Kidney (tissue), 14 donors: ENCODE measurements around the gene HRH3. TPM values are rescaled to one million over a fixed set of nuclear protein-coding genes. Genes with fewer than 3 reads are reported as not detected.

Source experiments
- DNase-seq, 5 donors: peaks; one replicate each; pipeline ENCODE4 v3.0.0-alpha.2; 2013 to 2020
- FAIRE-seq: peaks from 2 replicates; lab custom pipeline; 2012; peaks lifted over from hg19 to GRCh38; lab: Jason Lieb, UNC
- H3K27ac ChIP-seq, 2 donors: one replicate each; pipeline ENCODE4 v1.7.0; 2013; ENCODE audit warnings: low read depth in 2 of 2, low read length in 2 of 2, inconsistent platforms in 1 of 2
- H3K27me3 ChIP-seq: one replicate; pipeline ENCODE4 v1.7.1; 2013; ENCODE audit warnings: low read length, inconsistent platforms; ENCODE audit not compliant: control insufficient read depth, insufficient read depth
- H3K36me3 ChIP-seq, 3 donors: one replicate each; pipeline versions ENCODE4 v1.7.0 to v1.7.1; 2013; ENCODE audit warnings: low read length in 3 of 3, control low read depth in 1 of 3, inconsistent platforms in 1 of 3; ENCODE audit not compliant: insufficient read depth in 3 of 3, control insufficient read depth in 2 of 3
- H3K4me1 ChIP-seq, 3 donors: one replicate each; pipeline versions ENCODE4 v1.7.0 to v1.7.1; 2013; ENCODE audit warnings: low read length in 3 of 3, inconsistent platforms in 1 of 3, low read depth in 1 of 3; ENCODE audit not compliant: control insufficient read depth in 2 of 3, insufficient read depth in 2 of 3
- H3K4me3 ChIP-seq, 3 donors: one replicate each; pipeline versions ENCODE4 v1.7.0 to v1.8.1; 2013; ENCODE audit warnings: low read length in 3 of 3, control low read depth in 1 of 3, inconsistent platforms in 1 of 3
- H3K9ac ChIP-seq, 3 donors: one replicate each; pipeline versions ENCODE4 v1.7.0 to v1.7.1; 2013; ENCODE audit warnings: low read length in 3 of 3, control low read depth in 1 of 3, inconsistent platforms in 1 of 3
- H3K9me3 ChIP-seq, 3 donors: one replicate each; pipeline versions ENCODE4 v1.7.0 to v1.7.1; 2013; ENCODE audit warnings: low read length in 3 of 3, control low read depth in 1 of 3, inconsistent platforms in 1 of 3; ENCODE audit not compliant: control insufficient read depth in 2 of 3, insufficient read depth in 1 of 3
- intact Hi-C: fragments of 100-400 bp; cut with DNase I; formaldehyde crosslinking; loops from one replicate; pipeline ENCODE4 v1.11.1; 2022
- polyA plus RNA-seq: library from polyadenylated mRNA; stranded (reverse); fragments of 350-450 nt; fragmentation: Illumina TruSeq; extraction: RNeasy Lipid Tissue Mini Kit (QIAGEN cat#74804); gene quantifications from one replicate; pipeline ENCODE4 v1.2.3, GENCODE V29; 2014; ENCODE audit warnings: low read depth, low replicate concordance; ENCODE audit not compliant: insufficient read depth
- total RNA-seq: library from RNA; stranded (reverse); fragmentation: NEBNext Ultra II Directional; extraction: Animal tissue kit (Norgen Biotek cat#: 25700); gene quantifications from one replicate; pipeline ENCODE4 v1.2.1, GENCODE V29; 2021
- TF ChIP-seq, protein P1 (sequence below): IDR thresholded peaks from 3 replicates; pipeline ENCODE4 v1.5.1; 2012; ENCODE audit warnings: mild to moderate bottlenecking, moderate library complexity, borderline replicate concordance; ENCODE audit not compliant: insufficient read depth; ENCODE audit errors: extremely low read depth
- donor health status: control.
- donor health status: control.
- donor health status: control.
- donor health status: control.
- donor health status: control.
- donor health status: DM: yes; HTN: yes; CAD: no.
- donor health status: Normal renal cell carcinoma (clear cell type).

The HRH3 gene
- total and polyA plus RNA-seq, 2 donors from 2014 or later = not detected

- Histone ChIP-seq H3K9ac (no peak overlapping the region), H3K36me3 (peaks cover 0 to 18% (median 14%) of the 10 kb centered on the region in 3 donors), H3K4me1 (no peaks in the 10 kb centered on the region), H3K27ac (no peak overlapping the region), H3K27me3 (no peaks in the 10 kb centered on the region), H3K9me3 (no peaks in the 10 kb centered on the region), H3K4me3 (no peak overlapping the region)
- TF ChIP-seq, protein P1, sequence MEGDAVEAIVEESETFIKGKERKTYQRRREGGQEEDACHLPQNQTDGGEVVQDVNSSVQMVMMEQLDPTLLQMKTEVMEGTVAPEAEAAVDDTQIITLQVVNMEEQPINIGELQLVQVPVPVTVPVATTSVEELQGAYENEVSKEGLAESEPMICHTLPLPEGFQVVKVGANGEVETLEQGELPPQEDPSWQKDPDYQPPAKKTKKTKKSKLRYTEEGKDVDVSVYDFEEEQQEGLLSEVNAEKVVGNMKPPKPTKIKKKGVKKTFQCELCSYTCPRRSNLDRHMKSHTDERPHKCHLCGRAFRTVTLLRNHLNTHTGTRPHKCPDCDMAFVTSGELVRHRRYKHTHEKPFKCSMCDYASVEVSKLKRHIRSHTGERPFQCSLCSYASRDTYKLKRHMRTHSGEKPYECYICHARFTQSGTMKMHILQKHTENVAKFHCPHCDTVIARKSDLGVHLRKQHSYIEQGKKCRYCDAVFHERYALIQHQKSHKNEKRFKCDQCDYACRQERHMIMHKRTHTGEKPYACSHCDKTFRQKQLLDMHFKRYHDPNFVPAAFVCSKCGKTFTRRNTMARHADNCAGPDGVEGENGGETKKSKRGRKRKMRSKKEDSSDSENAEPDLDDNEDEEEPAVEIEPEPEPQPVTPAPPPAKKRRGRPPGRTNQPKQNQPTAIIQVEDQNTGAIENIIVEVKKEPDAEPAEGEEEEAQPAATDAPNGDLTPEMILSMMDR = no peak
- FAIRE-seq = no peak
- DNase-seq = peak in 1 of 5 donors; percentile 39
- intact Hi-C loops = no loop called here
Measured at GRCh38 chr20:62202676-62203377, 17.3 kb downstream of the HRH3 start.

DNA sequence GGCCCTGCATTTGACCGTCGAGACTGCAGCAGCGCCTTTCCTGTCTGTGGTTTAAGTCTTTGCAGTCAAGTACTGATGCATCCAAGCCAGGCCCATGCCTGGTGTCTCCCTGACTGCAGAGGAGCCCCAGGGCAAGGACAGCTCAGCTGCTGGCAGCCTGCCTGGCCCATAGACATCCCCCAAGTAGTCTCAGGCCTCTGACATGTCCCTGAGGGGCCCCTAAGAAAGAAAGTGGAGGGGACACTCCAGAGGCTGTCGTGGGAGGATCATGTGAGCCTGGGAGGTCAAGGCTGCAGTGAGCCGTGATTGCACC, 18.0 kb downstream of the HRH3 start:
- Histone ChIP-seq H3K9ac (no peak overlapping the region), H3K9me3 (no peaks in the 10 kb centered on the region), H3K4me3 (no peak overlapping the region), H3K27ac (no peak overlapping the region), H3K36me3 (peaks cover 0 to 23% (median 16%) of the 10 kb centered on the region in 3 donors), H3K27me3 (no peaks in the 10 kb centered on the region), H3K4me1 (no peaks in the 10 kb centered on the region)
- intact Hi-C loops = no loop called here
- TF ChIP-seq, protein P1 = no peak
- FAIRE-seq = no peak
- DNase-seq = no peak

DNA sequence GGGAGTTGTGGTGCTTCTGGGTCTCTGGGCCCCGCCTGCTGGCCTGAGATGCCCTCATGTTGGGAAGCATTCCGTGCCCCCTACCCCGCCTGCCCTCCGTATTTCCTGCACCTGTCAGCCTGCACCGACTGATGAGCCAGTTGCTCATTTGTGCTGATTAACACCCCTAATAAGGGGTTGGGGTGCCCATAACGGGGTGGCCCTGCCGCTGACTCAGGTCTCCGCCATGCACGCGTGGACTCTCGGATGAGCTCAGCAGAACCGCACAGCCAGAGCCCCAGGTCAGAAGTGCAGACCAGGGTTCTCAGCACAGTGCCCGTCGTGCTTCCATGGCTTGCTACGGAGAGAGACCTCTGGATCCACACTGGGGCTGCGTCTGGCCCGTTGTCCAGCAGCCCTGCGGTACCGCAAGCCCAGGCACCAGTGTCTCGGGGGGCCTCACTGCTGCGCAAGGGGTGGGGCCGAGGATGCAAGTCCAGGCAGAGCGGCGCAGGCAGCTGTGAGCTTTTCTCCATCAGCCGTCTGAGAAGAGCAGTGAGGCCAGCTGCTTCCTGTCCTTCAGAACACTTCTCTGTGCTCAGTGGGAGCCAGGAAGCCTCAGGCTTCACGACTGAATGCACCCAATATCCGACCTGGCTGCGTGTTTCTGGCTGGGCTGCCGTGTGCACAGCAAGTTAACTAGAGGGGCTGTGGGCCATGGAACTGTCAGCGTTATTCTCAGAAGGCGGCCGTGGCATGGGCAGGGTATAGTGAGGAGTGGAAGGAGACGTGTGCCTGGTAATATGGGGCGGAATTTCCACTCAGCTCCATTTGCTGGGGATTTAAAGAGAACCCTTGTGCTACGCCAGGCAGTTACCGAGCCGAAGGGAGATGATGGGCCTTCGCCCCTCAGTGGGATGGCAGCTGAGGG, 18.6 kb downstream of the HRH3 start:
- Histone ChIP-seq H3K9ac (no peak overlapping the region), H3K27me3 (no peaks in the 10 kb centered on the region), H3K36me3 (peaks cover 0 to 23% (median 16%) of the 10 kb centered on the region in 3 donors), H3K27ac (no peak overlapping the region), H3K9me3 (no peaks in the 10 kb centered on the region), H3K4me3 (no peak overlapping the region), H3K4me1 (no peaks in the 10 kb centered on the region)
- FAIRE-seq = no peak
- DNase-seq = peak in 1 of 5 donors; percentile 66
- intact Hi-C loops = no loop called here
- TF ChIP-seq, protein P1 = no peak
